GM18867 (cell line): ENCODE data around the gene RBM6.

ENCODE experiments used
- ATAC-seq: cut with Tn5 transposase; IDR thresholded peaks from one replicate; pipeline ENCODE4 v1.9.1; 2021; ENCODE audit warnings: mild to moderate bottlenecking, moderate library complexity; ENCODE audit not compliant: unreplicated experiment

Gene RBM6

GRCh38 chr3:50088725-50089608 lies 149.0 kb downstream of the RBM6 start, which contains the start of gene RBM5:
Gene RBM5 (plus strand): TSS chr3:50088919. CDS start chr3:50090435, 1,516 bp downstream.
- ATAC-seq, result peak; percentile 97

GRCh38 chr3:50089609-50089945 lies 149.6 kb downstream of the RBM6 start:
- no peak for ATAC-seq

- ATAC-seq, result no peak
Observed at GRCh38 chr3:50090984-50091383, 151.0 kb downstream of the RBM6 start.

DNA sequence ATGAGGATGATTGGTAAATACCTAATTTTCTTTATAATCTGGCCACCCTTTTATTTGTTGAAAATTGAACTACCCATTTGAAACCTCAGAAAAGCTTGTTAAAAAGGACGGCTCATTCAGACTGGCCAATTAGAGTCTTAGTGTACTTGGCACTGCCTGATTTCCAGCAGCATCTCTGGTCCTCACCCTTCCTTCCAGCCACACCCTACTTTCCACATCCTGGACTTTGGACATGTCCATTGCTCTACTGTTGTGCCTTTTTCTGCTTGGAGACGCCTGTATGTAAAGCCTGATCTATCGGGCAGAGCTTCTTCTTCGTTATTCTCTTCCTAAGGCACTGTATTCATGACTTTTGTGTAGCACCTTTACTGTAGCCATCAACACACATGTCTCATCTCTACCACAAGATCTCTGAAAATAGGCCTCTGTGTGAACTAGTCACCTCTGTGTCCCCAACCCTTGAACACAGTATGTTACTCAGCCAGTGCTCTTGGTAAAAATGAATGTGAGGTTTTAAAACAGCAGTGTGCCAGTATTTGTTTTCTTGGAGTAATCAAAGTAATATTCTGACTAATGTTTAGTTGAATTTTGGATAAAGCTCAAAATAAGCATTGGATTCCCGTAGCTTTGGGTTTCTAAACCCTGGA lies 155.5 kb downstream of the RBM6 start:
- ATAC-seq, result no peak

DNA sequence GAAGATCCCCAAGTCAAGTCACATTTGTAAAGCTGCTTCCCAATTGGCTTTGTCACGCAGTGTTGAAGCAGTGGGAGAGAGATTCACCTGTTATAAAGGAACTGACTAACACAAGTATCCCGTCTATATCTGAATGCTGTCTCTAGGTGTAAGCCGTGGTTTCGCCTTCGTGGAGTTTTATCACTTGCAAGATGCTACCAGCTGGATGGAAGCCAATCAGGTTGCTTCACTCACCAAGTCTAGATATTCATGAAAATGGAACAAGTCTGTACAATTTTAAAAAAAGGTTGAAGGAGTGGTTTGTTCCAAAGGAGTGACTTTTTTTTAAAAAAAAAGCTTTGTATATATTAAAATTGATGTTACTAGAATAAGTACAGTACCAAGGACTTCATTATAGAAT lies 160.4 kb downstream of the RBM6 start:
- ATAC-seq, result no peak

GRCh38 chr3:50100956-50101845 lies 161.3 kb downstream of the RBM6 start:
- ATAC-seq, result no peak

- ATAC-seq, result no peak
Observed at GRCh38 chr3:50102558-50102957, 162.6 kb downstream of the RBM6 start.

- ATAC-seq, result no peak
Observed at GRCh38 chr3:50111757-50112156, 171.8 kb downstream of the RBM6 start.

GRCh38 chr3:50112462-50112861 lies 172.5 kb downstream of the RBM6 start:
- ATAC-seq, result no peak

- ATAC-seq, result no peak
Observed at GRCh38 chr3:50117120-50117519, 177.2 kb downstream of the RBM6 start.

- ATAC-seq, result no peak
Observed at GRCh38 chr3:50118237-50118636, 178.3 kb downstream of the RBM6 start.

- ATAC-seq, result no peak
Observed at GRCh38 chr3:50119786-50120185, 179.8 kb downstream of the RBM6 start.

DNA sequence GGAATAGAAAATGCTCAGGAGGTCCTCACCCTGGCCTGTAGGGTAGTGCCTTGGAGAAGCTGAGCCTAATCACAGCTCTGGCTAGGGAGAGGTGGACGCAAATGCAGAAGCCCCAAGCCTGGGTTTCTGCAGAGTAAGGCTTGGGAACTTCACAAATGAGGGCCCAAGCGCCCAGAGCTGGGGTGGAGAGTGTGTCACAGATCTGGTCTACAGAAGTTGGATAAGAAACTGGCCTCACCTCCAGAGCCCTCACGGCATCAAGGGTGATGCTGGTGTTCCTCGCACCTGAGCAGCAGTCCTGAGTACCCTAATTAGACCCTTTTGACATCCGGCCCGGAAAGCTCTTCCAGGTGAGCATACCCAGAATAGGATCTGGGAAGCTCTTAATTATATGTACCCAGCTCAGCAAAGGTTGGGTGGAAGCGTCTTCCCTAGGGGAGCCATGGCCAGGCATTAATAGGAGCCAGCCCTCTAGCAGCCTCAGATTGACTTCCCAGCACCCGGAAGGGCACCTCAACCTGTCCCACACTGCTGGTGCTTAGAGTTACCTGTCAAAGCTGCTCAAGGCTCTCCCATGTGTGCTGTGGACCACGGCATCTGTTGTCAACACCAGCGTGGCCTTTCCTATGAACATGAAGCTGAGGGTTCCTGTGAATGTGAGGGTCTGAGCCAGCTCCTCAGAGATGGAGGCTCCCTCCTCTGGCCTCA lies 180.6 kb downstream of the RBM6 start:
- ATAC-seq, result no peak

GRCh38 chr3:50121072-50122032 lies 181.4 kb downstream of the RBM6 start:
- ATAC-seq, result no peak

DNA sequence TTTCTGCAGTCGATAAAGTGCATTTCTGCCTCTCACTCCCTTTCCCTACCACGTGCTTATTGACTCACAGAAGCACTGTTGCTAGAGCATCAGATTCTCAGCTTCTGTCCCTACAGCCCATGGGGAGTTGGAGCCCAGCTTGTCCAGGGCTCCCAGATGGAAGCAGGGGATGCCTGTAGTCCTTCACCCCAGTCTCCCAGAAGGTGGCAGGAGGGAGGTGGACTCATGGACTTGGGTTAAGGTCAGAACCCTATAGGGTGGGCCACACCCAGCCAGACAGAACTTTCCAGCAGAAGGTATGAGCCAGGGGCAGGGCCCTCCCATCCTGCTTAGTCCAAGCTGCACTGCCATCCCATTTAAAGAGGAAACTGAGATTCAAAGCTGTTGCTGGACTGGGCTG lies 182.1 kb downstream of the RBM6 start:
- ATAC-seq, result no peak

DNA sequence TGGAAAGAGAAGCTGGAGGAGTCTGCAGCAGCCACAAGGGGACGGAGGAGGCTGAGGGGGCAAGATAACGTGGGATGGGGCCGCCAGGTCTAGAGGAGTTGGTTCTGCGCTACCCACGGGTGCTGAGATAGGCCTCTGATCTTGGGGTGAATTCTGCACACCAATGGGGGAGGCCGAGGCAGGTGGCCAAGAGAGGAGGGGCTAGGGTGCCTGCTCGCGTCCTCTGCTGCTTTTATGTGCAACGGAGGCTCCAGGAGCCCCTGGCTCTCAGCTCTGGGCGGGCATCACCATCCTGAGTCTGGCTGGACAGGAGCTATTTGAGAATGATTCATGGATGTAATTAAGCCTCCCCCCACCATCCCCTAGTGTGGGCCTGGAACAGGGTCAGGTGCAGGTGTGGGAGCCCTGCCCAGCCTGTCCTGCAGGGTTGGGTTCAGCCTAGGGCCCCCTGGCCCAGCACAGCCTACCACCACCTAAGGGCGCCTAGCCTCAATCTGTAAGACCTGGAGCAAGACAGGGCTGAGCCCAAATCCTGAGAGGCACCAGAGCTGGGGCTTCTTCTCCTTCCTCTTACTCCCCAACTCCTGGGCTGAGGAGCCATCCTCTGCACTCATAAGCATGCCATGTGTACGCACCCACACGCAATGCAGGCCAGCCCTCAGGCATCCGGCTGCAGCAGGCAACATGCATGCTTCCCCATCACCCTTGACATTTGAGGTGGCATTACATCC lies 182.9 kb downstream of the RBM6 start:
- ATAC-seq, result no peak

GRCh38 chr3:50123394-50124051 lies 183.6 kb downstream of the RBM6 start:
- no peak for ATAC-seq

DNA sequence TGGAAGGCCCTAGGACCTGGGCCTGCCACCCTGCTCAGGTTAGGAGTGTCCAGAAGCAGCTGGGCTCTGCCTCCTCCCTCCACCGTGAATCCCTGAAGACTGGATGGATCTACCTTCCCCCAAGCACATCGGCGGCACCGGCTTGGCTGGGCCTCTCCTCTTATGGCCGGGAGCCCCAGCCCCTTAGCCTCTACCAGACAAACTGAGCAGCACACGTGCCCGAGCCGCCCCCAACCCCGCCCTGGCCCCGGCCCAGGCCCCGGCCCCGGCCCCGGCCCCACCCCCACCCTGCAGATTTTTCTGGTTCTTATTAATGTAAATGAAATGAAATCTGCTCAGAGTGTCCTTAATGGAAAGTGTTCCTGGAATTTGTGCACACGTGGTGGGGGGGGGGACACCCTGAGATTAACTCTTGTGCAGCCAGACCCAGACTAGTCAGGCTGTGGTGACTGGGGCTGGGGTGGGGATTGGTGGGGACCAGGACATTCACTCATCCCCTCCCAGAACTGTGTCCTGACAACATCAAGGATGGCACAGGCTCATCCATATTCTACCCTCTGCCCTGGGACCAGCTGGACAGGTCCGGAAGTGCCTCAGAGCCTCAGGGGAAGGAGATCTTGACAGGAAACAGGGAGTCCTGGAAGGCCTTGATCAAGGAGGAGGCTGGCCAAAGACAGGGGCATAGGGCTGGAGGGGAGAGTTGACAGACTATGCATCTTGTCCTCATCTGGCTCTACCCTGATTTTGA lies 184.3 kb downstream of the RBM6 start:
- ATAC-seq, result no peak
